ENCODE measurements around the gene CXXC5. TPM values are rescaled to one million over a fixed set of nuclear protein-coding genes. Genes with fewer than 3 reads are reported as not detected.
A peak's percentile ranks its signal among the peaks of the same experiment; 100 is the strongest.

The CXXC5 gene
- total and polyA plus RNA-seq, 2 of the 4 experiments (the other 2 are of a cell fraction): 24.9 to 35.7 TPM

- Histone ChIP-seq H2BK5ac (ENCODE audit: low read depth, low read length, poor library complexity, severe bottlenecking) (no peak overlapping the region), H2BK20ac (ENCODE audit: low read depth, low read length) (no peak overlapping the region), H2BK120ac (ENCODE audit: low read depth, low read length) (no peak overlapping the region), H3K4me3 (ENCODE audit: insufficient read depth, low read depth, low read length) (no peak overlapping the region), H3K56ac (ENCODE audit: extremely low read depth, insufficient read depth, low read length) (no peak overlapping the region), H3K18ac (ENCODE audit: low read depth, low read length) (no peak overlapping the region), H4K5ac (ENCODE audit: low read depth, low read length) (no peak overlapping the region), H4K91ac (ENCODE audit: insufficient read depth, low read depth, low read length) (no peak overlapping the region), H3K23ac (ENCODE audit: low read depth, low read length) (no peak overlapping the region), H3K4me2 (ENCODE audit: low read depth, low read length) (no peak overlapping the region), H3K27ac (ENCODE audit: insufficient read depth, low read length) (no peak overlapping the region), H3K36me3 (ENCODE audit: control insufficient read depth, insufficient read depth, low read length) (peaks cover 4% of the 10 kb centered on the region), H3K9me3 (ENCODE audit: control insufficient read depth, insufficient read depth, low read length) (no peaks in the 10 kb centered on the region), H2AK9ac (replicated peaks; ENCODE audit: low read depth, low read length, poor library complexity) (peak overlapping the region; percentile 20), H3K9ac (ENCODE audit: low read depth, low read length) (no peak overlapping the region), H3K4me1 (ENCODE audit: control insufficient read depth, insufficient read depth, low read length) (peaks cover 22% of the 10 kb centered on the region), H3K14ac (replicated peaks; ENCODE audit: low read depth, low read length) (no peak overlapping the region), H3K79me1 (ENCODE audit: low read depth in 1 of 2, low read length in 2 of 2) (peaks cover 14 to 70% of the 10 kb centered on the region in 2 experiments), H4K8ac (ENCODE audit: low read depth in 2 of 2, low read length in 2 of 2) (no peak overlapping the region), H4K20me1 (ENCODE audit: insufficient read depth, low read length) (peaks cover 52% of the 10 kb centered on the region), H2AK5ac (ENCODE audit: low read depth, low read length) (no peak overlapping the region), H3K9me1 (ENCODE audit: insufficient read depth, low read length) (peaks cover 26% of the 10 kb centered on the region), H2AFZ (replicated peaks; ENCODE audit: low read length, poor library complexity) (no peak overlapping the region), H2BK15ac (ENCODE audit: low read depth, low read length) (no peak overlapping the region), H3K27me3 (ENCODE audit: control insufficient read depth, insufficient read depth, low read length) (no peaks in the 10 kb centered on the region), H3K4ac (ENCODE audit: low read depth, low read length) (no peak overlapping the region)
- dilution Hi-C loops (cut with HindIII; ENCODE audit: low sequenced_read_pairs, unreplicated experiment) (no loop called here), intact Hi-C loops (cut with micrococcal nuclease) (no loop called here), in situ Hi-C loops (cut with MboI; ENCODE audit: low sequenced_read_pairs) (no loop called here)
- POLR2A ChIA-PET (ENCODE audit: unreplicated experiment): no interaction called here
- ATAC-seq (ENCODE audit: low read depth) (no peak), DNase-seq (no peak)
- 92% methylated on average over 2 of the region's 4 CpGs; no CpG with 5 or more reads in 1 of the 2 experiments for WGBS, 2 experiments (ENCODE audit: extremely low coverage in 2 of 2, insufficient read length in 1 of 2)
- TF ChIP-seq RCOR1 (IDR thresholded peaks at IDR 0.05; ENCODE audit: insufficient replicate concordance, low read length): no peak
- TF ChIP-seq MAZ (IDR thresholded peaks at IDR 0.05; ENCODE audit: borderline replicate concordance, low read depth, low read length): no peak
- no peak for TF ChIP-seq FOS (IDR thresholded peaks at IDR 0.05; ENCODE audit: low read depth, low read length)
- no peak for TF ChIP-seq SMC3 (IDR thresholded peaks at IDR 0.05; ENCODE audit: low read depth, low read length)
- no peak for TF ChIP-seq RAD21 (IDR thresholded peaks at IDR 0.05; ENCODE audit: low read length)
- no peak for TF ChIP-seq MXI1 (IDR thresholded peaks at IDR 0.05; ENCODE audit: borderline replicate concordance, low read depth, low read length)
- TF ChIP-seq, protein P1, sequence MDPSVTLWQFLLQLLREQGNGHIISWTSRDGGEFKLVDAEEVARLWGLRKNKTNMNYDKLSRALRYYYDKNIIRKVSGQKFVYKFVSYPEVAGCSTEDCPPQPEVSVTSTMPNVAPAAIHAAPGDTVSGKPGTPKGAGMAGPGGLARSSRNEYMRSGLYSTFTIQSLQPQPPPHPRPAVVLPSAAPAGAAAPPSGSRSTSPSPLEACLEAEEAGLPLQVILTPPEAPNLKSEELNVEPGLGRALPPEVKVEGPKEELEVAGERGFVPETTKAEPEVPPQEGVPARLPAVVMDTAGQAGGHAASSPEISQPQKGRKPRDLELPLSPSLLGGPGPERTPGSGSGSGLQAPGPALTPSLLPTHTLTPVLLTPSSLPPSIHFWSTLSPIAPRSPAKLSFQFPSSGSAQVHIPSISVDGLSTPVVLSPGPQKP (IDR thresholded peaks at IDR 0.05; ENCODE audit: borderline replicate concordance, low read depth, low read length): no peak
- TF ChIP-seq, protein P2, sequence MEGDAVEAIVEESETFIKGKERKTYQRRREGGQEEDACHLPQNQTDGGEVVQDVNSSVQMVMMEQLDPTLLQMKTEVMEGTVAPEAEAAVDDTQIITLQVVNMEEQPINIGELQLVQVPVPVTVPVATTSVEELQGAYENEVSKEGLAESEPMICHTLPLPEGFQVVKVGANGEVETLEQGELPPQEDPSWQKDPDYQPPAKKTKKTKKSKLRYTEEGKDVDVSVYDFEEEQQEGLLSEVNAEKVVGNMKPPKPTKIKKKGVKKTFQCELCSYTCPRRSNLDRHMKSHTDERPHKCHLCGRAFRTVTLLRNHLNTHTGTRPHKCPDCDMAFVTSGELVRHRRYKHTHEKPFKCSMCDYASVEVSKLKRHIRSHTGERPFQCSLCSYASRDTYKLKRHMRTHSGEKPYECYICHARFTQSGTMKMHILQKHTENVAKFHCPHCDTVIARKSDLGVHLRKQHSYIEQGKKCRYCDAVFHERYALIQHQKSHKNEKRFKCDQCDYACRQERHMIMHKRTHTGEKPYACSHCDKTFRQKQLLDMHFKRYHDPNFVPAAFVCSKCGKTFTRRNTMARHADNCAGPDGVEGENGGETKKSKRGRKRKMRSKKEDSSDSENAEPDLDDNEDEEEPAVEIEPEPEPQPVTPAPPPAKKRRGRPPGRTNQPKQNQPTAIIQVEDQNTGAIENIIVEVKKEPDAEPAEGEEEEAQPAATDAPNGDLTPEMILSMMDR (conservative IDR thresholded peaks at IDR 0.05; ENCODE audit: low read depth, low read length): no peak
- TF ChIP-seq CHD1 (IDR thresholded peaks at IDR 0.05; ENCODE audit: low read depth, low read length): no peak
- TF ChIP-seq NFE2L2 (IDR thresholded peaks at IDR 0.05; ENCODE audit: low read depth, low read length): no peak
- no peak for TF ChIP-seq CEBPB (IDR thresholded peaks at IDR 0.05; ENCODE audit: low read depth, low read length)
- no peak for TF ChIP-seq MAFK (IDR thresholded peaks at IDR 0.05; ENCODE audit: low read depth, low read length)
- TF ChIP-seq POLR2A (IDR thresholded peaks at IDR 0.05; ENCODE audit: low read depth, low read length): no peak
- TF ChIP-seq USF2 (IDR thresholded peaks at IDR 0.05; ENCODE audit: low read depth, low read length): no peak
- TF ChIP-seq RFX5 (IDR thresholded peaks at IDR 0.05; ENCODE audit: low read depth, low read length): no peak
- TF ChIP-seq BHLHE40 (IDR thresholded peaks at IDR 0.05; ENCODE audit: low read depth, low read length): no peak
- CTCF ChIA-PET: no interaction called here
- no TSS peak for BruUV-seq (replicated peaks)
Measured at GRCh38 chr5:139675213-139675612, 27.1 kb downstream of the CXXC5 start.

All from IMR-90 (cell line).